Natural killer cell (primary cell): ENCODE measurements around the gene EI24. TPM values are rescaled to one million over a fixed set of nuclear protein-coding genes. Genes with fewer than 3 reads are reported as not detected.
A peak's percentile ranks its signal among the peaks of the same experiment; 100 is the strongest.

ENCODE experiments used
- ATAC-seq, 3 donors: fragments of 150-1000 bp in 2 of 3; fragments of 200-7000 bp in 1 of 3; cut with Tn5 transposase; 1 replicate in 1 of 3; 2 replicates in 2 of 3; pipeline ENCODE4 v1.10.0; 2021; ENCODE audit warnings: mild to moderate bottlenecking in 2 of 3, moderate library complexity in 2 of 3
- DNase-seq, 2 donors: peaks; one replicate each; pipeline versions ENCODE4 v3.0.0 to v3.0.0-alpha.2; 2013 to 2021; ENCODE audit warnings: mixed read lengths in 1 of 2
- H3K27ac ChIP-seq: one replicate; pipeline ENCODE4 v1.5.1; 2013; ENCODE audit warnings: mild to moderate bottlenecking, low read length
- H3K27me3 ChIP-seq: one replicate; pipeline ENCODE4 v1.6.1; 2013; ENCODE audit warnings: low read length; ENCODE audit not compliant: control insufficient read depth, insufficient read depth
- H3K36me3 ChIP-seq: one replicate; pipeline ENCODE4 v1.6.1; 2013; ENCODE audit warnings: low read length; ENCODE audit not compliant: control insufficient read depth, insufficient read depth
- H3K4me1 ChIP-seq: one replicate; pipeline ENCODE4 v1.6.1; 2013; ENCODE audit warnings: low read length; ENCODE audit not compliant: control insufficient read depth, insufficient read depth
- H3K4me3 ChIP-seq: one replicate; pipeline ENCODE4 v1.5.1; 2013; ENCODE audit warnings: low read length
- H3K9me3 ChIP-seq: one replicate; pipeline ENCODE4 v1.6.1; 2013; ENCODE audit warnings: low read length; ENCODE audit not compliant: control insufficient read depth, insufficient read depth
- H3K27ac Mint-ChIP-seq, 2 donors: one replicate each; pipeline ENCODE4 v1.8.0; 2022; ENCODE audit warnings: mild to moderate bottlenecking in 2 of 2, mixed read lengths in 2 of 2, moderate library complexity in 1 of 2
- H3K27me3 Mint-ChIP-seq, 2 donors: one replicate each; pipeline ENCODE4 v1.8.0; 2022; ENCODE audit warnings: low read depth in 2 of 2, mixed read lengths in 2 of 2
- H3K36me3 Mint-ChIP-seq: one replicate; pipeline ENCODE4 v1.8.0; 2022; ENCODE audit warnings: mixed read lengths
- H3K4me1 Mint-ChIP-seq, 2 donors: one replicate each; pipeline ENCODE4 v1.8.0; 2022; ENCODE audit warnings: mixed read lengths in 2 of 2
- H3K4me3 Mint-ChIP-seq: one replicate; pipeline ENCODE4 v1.8.0; 2022; ENCODE audit warnings: mild to moderate bottlenecking, moderate library complexity, mixed read lengths
- H3K9me3 Mint-ChIP-seq, 2 donors: one replicate each; pipeline ENCODE4 v1.8.0; 2022; ENCODE audit warnings: mixed read lengths in 2 of 2
- WGBS: methylation state at CpG from one replicate; pipeline ENCODE4 v1.1.7; 2013; ENCODE audit warnings: missing lambda C conversion rate; ENCODE audit not compliant: insufficient coverage; 5-methylcytosine and 5-hydroxymethylcytosine counted together
- intact Hi-C: fragments of 100-400 bp; cut with micrococcal nuclease; formaldehyde crosslinking; loops from one replicate; pipeline ENCODE4 v1.14.2; 2022
- total RNA-seq, 4 donors: library from RNA; stranded (reverse); fragments of 120-200 nt in 1 of 4; gene quantifications; one replicate each; pipeline versions ENCODE4 v1.2.3 to v1.2.4, GENCODE V29; 2013 to 2022
- TF ChIP-seq, protein P1 (sequence below): fragments of 200-600 bp; IDR thresholded peaks from one replicate; pipeline ENCODE4 v1.8.0; 2022; ENCODE audit warnings: antibody characterized with exemption

EI24 gene
- total RNA-seq, 3 donors from 2014 or later (not counting 1 experiment from before 2014, with no cell fraction given), result 19.5 to 30.0 (median 20.2) TPM

DNA sequence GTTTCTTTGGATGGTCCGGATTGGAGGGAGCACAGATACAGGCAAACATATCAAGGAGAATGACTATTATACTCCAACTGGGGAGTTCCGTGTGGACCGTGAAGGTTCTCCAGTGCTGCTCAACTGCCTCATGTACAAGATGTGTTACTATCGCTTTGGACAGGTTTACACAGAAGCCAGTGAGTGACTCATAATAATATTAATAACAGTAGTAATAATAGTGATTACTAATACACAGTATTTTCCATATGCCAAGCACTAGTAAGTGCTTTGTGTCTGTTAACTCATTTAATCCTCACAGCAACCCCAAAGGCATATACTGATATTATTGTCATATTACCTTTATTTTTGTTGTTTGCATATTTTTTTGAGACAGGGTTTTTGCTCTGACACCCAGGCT is 49.1 kb downstream of the EI24 start:
- Mint-ChIP-seq H3K4me3 (no peak overlapping the region), H3K4me1 (no peaks in the 10 kb centered on the region), H3K27me3 (no peaks in the 10 kb centered on the region), H3K9me3 (no peaks in the 10 kb centered on the region), H3K36me3 (peaks cover 34% of the 10 kb centered on the region), H3K27ac (no peak overlapping the region)
- 92% methylated on average over 3 of the region's 4 CpGs for WGBS
- H3K27ac ChIP-seq, result no peak overlapping the region
- H3K4me3 ChIP-seq, result no peak overlapping the region
- H3K9me3 ChIP-seq, result no peaks in the 10 kb centered on the region
- DNase-seq, result no peak
- intact Hi-C loops, result no loop called here
- H3K4me1 ChIP-seq, result no peaks in the 10 kb centered on the region
- no peaks in the 10 kb centered on the region for H3K27me3 ChIP-seq
- H3K36me3 ChIP-seq, result peaks cover 83% of the 10 kb centered on the region
- no peak for ATAC-seq
- TF ChIP-seq, protein P1, sequence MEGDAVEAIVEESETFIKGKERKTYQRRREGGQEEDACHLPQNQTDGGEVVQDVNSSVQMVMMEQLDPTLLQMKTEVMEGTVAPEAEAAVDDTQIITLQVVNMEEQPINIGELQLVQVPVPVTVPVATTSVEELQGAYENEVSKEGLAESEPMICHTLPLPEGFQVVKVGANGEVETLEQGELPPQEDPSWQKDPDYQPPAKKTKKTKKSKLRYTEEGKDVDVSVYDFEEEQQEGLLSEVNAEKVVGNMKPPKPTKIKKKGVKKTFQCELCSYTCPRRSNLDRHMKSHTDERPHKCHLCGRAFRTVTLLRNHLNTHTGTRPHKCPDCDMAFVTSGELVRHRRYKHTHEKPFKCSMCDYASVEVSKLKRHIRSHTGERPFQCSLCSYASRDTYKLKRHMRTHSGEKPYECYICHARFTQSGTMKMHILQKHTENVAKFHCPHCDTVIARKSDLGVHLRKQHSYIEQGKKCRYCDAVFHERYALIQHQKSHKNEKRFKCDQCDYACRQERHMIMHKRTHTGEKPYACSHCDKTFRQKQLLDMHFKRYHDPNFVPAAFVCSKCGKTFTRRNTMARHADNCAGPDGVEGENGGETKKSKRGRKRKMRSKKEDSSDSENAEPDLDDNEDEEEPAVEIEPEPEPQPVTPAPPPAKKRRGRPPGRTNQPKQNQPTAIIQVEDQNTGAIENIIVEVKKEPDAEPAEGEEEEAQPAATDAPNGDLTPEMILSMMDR, result no peak

DNA sequence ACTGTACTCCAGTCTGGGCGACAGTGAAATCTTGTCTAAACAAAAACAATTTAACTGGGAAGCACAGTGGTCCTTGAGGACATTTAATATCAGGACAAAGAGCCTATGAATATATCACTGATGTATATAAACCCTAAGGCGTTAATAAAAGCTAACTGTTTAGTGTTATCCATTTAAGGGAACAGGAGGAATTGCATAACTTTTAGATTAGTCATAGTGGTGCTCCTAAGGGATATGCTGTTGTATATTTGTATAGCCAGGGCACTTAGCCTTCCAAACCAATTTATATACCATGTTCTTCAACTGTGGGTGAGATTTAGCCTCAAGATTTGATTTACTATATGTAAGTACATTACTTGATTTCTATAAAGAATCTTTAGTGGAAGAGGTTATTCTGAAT is 52.7 kb downstream of the EI24 start:
- Mint-ChIP-seq H3K27me3 (no peaks in the 10 kb centered on the region), H3K9me3 (no peaks in the 10 kb centered on the region), H3K36me3 (peaks cover 22% of the 10 kb centered on the region), H3K4me1 (peaks cover 19 to 20% of the 10 kb centered on the region in 2 donors), H3K4me3 (no peak overlapping the region), H3K27ac (peak overlapping the region in 1 of 2 donors; percentile 4)
- Histone ChIP-seq H3K9me3 (no peaks in the 10 kb centered on the region), H3K27ac (no peak overlapping the region), H3K4me1 (peaks cover 18% of the 10 kb centered on the region), H3K36me3 (peaks cover 48% of the 10 kb centered on the region), H3K4me3 (no peak overlapping the region), H3K27me3 (no peaks in the 10 kb centered on the region)
- ATAC-seq (no peak), DNase-seq (no peak)
- TF ChIP-seq, protein P1, result no peak
- WGBS, result 100% methylated on average over 1 of the region's 2 CpGs
- intact Hi-C loops, result no loop called here

DNA sequence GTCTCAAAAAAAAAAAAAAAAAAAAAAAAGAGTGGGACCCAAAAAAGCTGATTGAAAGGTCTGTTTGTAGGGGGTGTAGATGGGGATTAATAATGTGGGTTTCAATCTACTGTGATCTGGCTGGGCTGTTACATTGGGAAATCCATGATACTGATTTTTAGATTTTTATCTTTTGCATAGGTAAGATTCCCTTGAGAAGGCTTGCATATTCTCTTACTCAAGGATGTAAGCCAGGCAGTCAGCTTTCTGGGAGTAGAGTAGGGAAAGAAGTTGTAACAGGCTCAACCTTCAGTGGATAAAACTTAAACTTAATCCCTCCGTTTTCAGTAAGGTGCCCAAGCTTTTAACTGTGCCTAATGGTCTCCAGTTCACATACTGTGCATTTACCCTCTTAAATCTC is 53.8 kb downstream of the EI24 start:
- Histone ChIP-seq H3K36me3 (peaks cover 38% of the 10 kb centered on the region), H3K27me3 (no peaks in the 10 kb centered on the region), H3K4me3 (no peak overlapping the region), H3K27ac (peak overlapping the region; percentile 23), H3K4me1 (peaks cover 18% of the 10 kb centered on the region), H3K9me3 (no peaks in the 10 kb centered on the region)
- peaks cover 22% of the 10 kb centered on the region for H3K36me3 Mint-ChIP-seq
- intact Hi-C loops, result no loop called here
- no peak for ATAC-seq
- H3K9me3 Mint-ChIP-seq, result no peaks in the 10 kb centered on the region
- H3K4me1 Mint-ChIP-seq, result peaks cover 19 to 20% of the 10 kb centered on the region in 2 donors
- 86% methylated on average over 1 of the region's 1 CpG for WGBS
- no peak overlapping the region for H3K4me3 Mint-ChIP-seq
- peak overlapping the region; percentile 67 to 97 for H3K27ac Mint-ChIP-seq
- DNase-seq, result no peak
- H3K27me3 Mint-ChIP-seq, result no peaks in the 10 kb centered on the region
- TF ChIP-seq, protein P1, result no peak

GRCh38 chr11:125624756-125625213 is 55.5 kb downstream of the EI24 start, which contains the start of gene CHEK1:
TSS of gene CHEK1 (plus strand) at chr11:125625163. CDS start at chr11:125626769, 1,606 bp downstream.
- H3K27me3 Mint-ChIP-seq, result no peaks in the 10 kb centered on the region
- ATAC-seq, result no peak
- Histone ChIP-seq H3K27ac (peak within 1 kb of the TSS; percentile 98), H3K27me3 (no peaks in the 10 kb centered on the region), H3K4me3 (peak within 1 kb of the TSS; percentile 93), H3K4me1 (peaks cover 18% of the 10 kb centered on the region), H3K36me3 (peaks cover 22% of the 10 kb centered on the region), H3K9me3 (no peaks in the 10 kb centered on the region)
- intact Hi-C loops, result loop anchor here (1.0 to 5.0 kb wide), 3 partner anchors 32 to 672 kb away; partner anchors contain the start of genes CCDC15, HYLS1 and STT3A
- peaks cover 19 to 20% of the 10 kb centered on the region in 2 donors for H3K4me1 Mint-ChIP-seq
- WGBS, result 85% methylated on average over 7 of the region's 9 CpGs
- H3K4me3 Mint-ChIP-seq, result peak within 1 kb of the TSS; percentile 97
- TF ChIP-seq, protein P1, result no peak
- peak within 1 kb of the TSS; percentile 97 to 98 for H3K27ac Mint-ChIP-seq
- peaks cover 16% of the 10 kb centered on the region for H3K36me3 Mint-ChIP-seq
- DNase-seq, result no peak
- H3K9me3 Mint-ChIP-seq, result no peaks in the 10 kb centered on the region
